SH-SY5Y (cell line): ENCODE measurements around the gene PRCD.

Source experiments
- GATA2 ChIP-seq: IDR thresholded peaks from 2 replicates; pipeline ENCODE4 v1.6.1; 2011; ENCODE audit warnings: mild to moderate bottlenecking, low read depth, low read length
- GATA3 ChIP-seq: IDR thresholded peaks from 2 replicates; pipeline ENCODE4 v1.6.1; 2011; ENCODE audit warnings: low read depth, mild to moderate bottlenecking, low read length, moderate library complexity

GRCh38 chr17:76588182-76588581, 48.3 kb downstream of the PRCD start:
- TF ChIP-seq GATA2 (no peak), GATA3 (no peak)
